Mucosa of rectum (tissue), 2 donors: Measurements from ENCODE around the gene UMAD1.
"Not testable (repeated sequence)": the region's sequence is repeated elsewhere in the genome, so short reads cannot be mapped to it uniquely, and the experiment has no call there.

Experiments used
- H3K27ac ChIP-seq, 2 donors: one replicate each; pipeline ENCODE4 v1.7.0; 2013; ENCODE audit warnings: inconsistent platforms in 2 of 2, low read depth in 2 of 2, low read length in 2 of 2
- H3K27me3 ChIP-seq, 2 donors: one replicate each; pipeline ENCODE4 v1.7.0; 2013; ENCODE audit warnings: low read length in 2 of 2; ENCODE audit not compliant: control insufficient read depth in 2 of 2, insufficient read depth in 2 of 2
- H3K36me3 ChIP-seq, 2 donors: one replicate each; pipeline ENCODE4 v1.7.0; 2013; ENCODE audit warnings: low read length in 2 of 2; ENCODE audit not compliant: control insufficient read depth in 2 of 2, insufficient read depth in 2 of 2
- H3K4me1 ChIP-seq, 2 donors: one replicate each; pipeline ENCODE4 v1.7.0; 2013; ENCODE audit warnings: low read length in 2 of 2, mild to moderate bottlenecking in 1 of 2; ENCODE audit not compliant: control insufficient read depth in 2 of 2, insufficient read depth in 2 of 2
- H3K4me3 ChIP-seq, 2 donors: one replicate each; pipeline ENCODE4 v1.7.0; 2013; ENCODE audit warnings: low read length in 2 of 2
- H3K9ac ChIP-seq, 2 donors: one replicate each; pipeline ENCODE4 v1.7.0; 2013; ENCODE audit warnings: low read length in 2 of 2, low read depth in 1 of 2, mild to moderate bottlenecking in 1 of 2
- H3K9me3 ChIP-seq, 2 donors: one replicate each; pipeline ENCODE4 v1.7.0; 2013; ENCODE audit warnings: low read length in 2 of 2; ENCODE audit not compliant: control insufficient read depth in 2 of 2
- donor health status: healthy.
- donor health status: Normal muscosa, but diverticular disease.

The UMAD1 gene

GRCh38 chr7:7670490-7670889, 29.9 kb downstream of the UMAD1 start:
- Histone ChIP-seq H3K27me3 (no peaks in the 10 kb centered on the region), H3K9me3 (no peaks in the 10 kb centered on the region), H3K36me3 (peaks cover 0 to 4% of the 10 kb centered on the region in 2 donors), H3K4me3 (no peak overlapping the region), H3K4me1 (no peaks in the 10 kb centered on the region), H3K9ac (no peak overlapping the region), H3K27ac (no peak overlapping the region)

GRCh38 chr7:7671361-7671760, 30.8 kb downstream of the UMAD1 start:
- H3K9me3 ChIP-seq = no peaks in the 10 kb centered on the region
- no peak overlapping the region for H3K27ac ChIP-seq
- H3K27me3 ChIP-seq = no peaks in the 10 kb centered on the region
- H3K4me3 ChIP-seq = no peak overlapping the region
- no peaks in the 10 kb centered on the region for H3K4me1 ChIP-seq
- H3K36me3 ChIP-seq = peaks cover 0 to 4% of the 10 kb centered on the region in 2 donors
- H3K9ac ChIP-seq = no peak overlapping the region

- no peaks in the 10 kb centered on the region for H3K27me3 ChIP-seq
- H3K9ac ChIP-seq = no peak overlapping the region
- H3K36me3 ChIP-seq = peaks cover 0 to 4% of the 10 kb centered on the region in 2 donors
- H3K4me3 ChIP-seq = no peak overlapping the region
- H3K9me3 ChIP-seq = no peaks in the 10 kb centered on the region
- no peaks in the 10 kb centered on the region for H3K4me1 ChIP-seq
- no peak overlapping the region for H3K27ac ChIP-seq
These were observed 32.1 kb downstream of the UMAD1 start for GRCh38 chr7:7672545-7673239.

GRCh38 chr7:7673240-7673550, 32.6 kb downstream of the UMAD1 start:
- Histone ChIP-seq H3K4me3 (no peak overlapping the region), H3K9ac (no peak overlapping the region), H3K9me3 (no peaks in the 10 kb centered on the region), H3K27ac (no peak overlapping the region), H3K4me1 (no peaks in the 10 kb centered on the region), H3K36me3 (peaks cover 0 to 4% of the 10 kb centered on the region in 2 donors), H3K27me3 (no peaks in the 10 kb centered on the region)

GRCh38 chr7:7675686-7676085, 35.1 kb downstream of the UMAD1 start:
- Histone ChIP-seq H3K27ac (no peak overlapping the region), H3K27me3 (no peaks in the 10 kb centered on the region)

GRCh38 chr7:7679640-7680039, 39.1 kb downstream of the UMAD1 start:
- not testable (repeated sequence) for H3K9ac ChIP-seq, H3K27ac ChIP-seq, H3K27me3 ChIP-seq, H3K4me1 ChIP-seq, H3K36me3 ChIP-seq, H3K4me3 ChIP-seq, H3K9me3 ChIP-seq

More at GRCh38 chr7:7675686-7676085, 35.1 kb downstream of the UMAD1 start:
- Histone ChIP-seq H3K9me3 (no peaks in the 10 kb centered on the region), H3K4me3 (no peak overlapping the region), H3K36me3 (peaks cover 0 to 4% of the 10 kb centered on the region in 2 donors), H3K9ac (no peak overlapping the region), H3K4me1 (no peaks in the 10 kb centered on the region)

- Histone ChIP-seq H3K4me1 (no peaks in the 10 kb centered on the region), H3K27ac (no peak overlapping the region), H3K36me3 (no peaks in the 10 kb centered on the region), H3K27me3 (no peaks in the 10 kb centered on the region), H3K9me3 (no peaks in the 10 kb centered on the region), H3K4me3 (no peak overlapping the region), H3K9ac (no peak overlapping the region)
These were observed 40.8 kb downstream of the UMAD1 start for GRCh38 chr7:7681191-7681935.

- Histone ChIP-seq H3K27me3 (no peaks in the 10 kb centered on the region), H3K4me3 (no peak overlapping the region), H3K9me3 (no peaks in the 10 kb centered on the region), H3K27ac (no peak overlapping the region), H3K9ac (no peak overlapping the region), H3K36me3 (no peaks in the 10 kb centered on the region), H3K4me1 (no peaks in the 10 kb centered on the region)
These were observed 41.4 kb downstream of the UMAD1 start for GRCh38 chr7:7681936-7682329.

GRCh38 chr7:7682861-7683260, 42.3 kb downstream of the UMAD1 start:
- H3K9me3 ChIP-seq = no peaks in the 10 kb centered on the region
- H3K9ac ChIP-seq = no peak overlapping the region
- no peaks in the 10 kb centered on the region for H3K36me3 ChIP-seq
- peak overlapping the region in 1 of 2 donors; percentile 5 for H3K4me3 ChIP-seq
- no peaks in the 10 kb centered on the region for H3K4me1 ChIP-seq
- H3K27ac ChIP-seq = no peak overlapping the region
- no peaks in the 10 kb centered on the region for H3K27me3 ChIP-seq

GRCh38 chr7:7686811-7687508, 46.4 kb downstream of the UMAD1 start:
- Histone ChIP-seq H3K9me3 (no peaks in the 10 kb centered on the region), H3K27ac (no peak overlapping the region), H3K27me3 (no peaks in the 10 kb centered on the region), H3K9ac (no peak overlapping the region), H3K36me3 (no peaks in the 10 kb centered on the region), H3K4me3 (no peak overlapping the region), H3K4me1 (no peaks in the 10 kb centered on the region)
